BE2C (cell line): ENCODE results near the gene LPIN2.
"Not testable (repeated sequence)": the region's sequence is repeated elsewhere in the genome, so short reads cannot be mapped to it uniquely, and the experiment has no call there.

Experiments
- DNase-seq: peaks from one replicate; pipeline ENCODE4 v3.0.0-alpha.2; 2020
- H3K27me3 ChIP-seq: fragments of 250-450 bp; sonication (Bioruptor Pico); 2 replicates; pipeline ENCODE4 v1.5.1; 2020; ENCODE audit warnings: mild to moderate bottlenecking
- H3K36me3 ChIP-seq: fragments of 250-450 bp; sonication (Bioruptor Pico); 2 replicates; pipeline ENCODE4 v1.5.1; 2020; ENCODE audit warnings: mild to moderate bottlenecking
- H3K4me1 ChIP-seq: fragments of 250-450 bp; sonication (Bioruptor Pico); 2 replicates; pipeline ENCODE4 v1.5.1; 2020
- H3K4me3 ChIP-seq: 2 replicates; pipeline ENCODE4 v1.5.1; 2011; ENCODE audit warnings: low read depth, low read length
- H3K9me3 ChIP-seq: fragments of 250-450 bp; sonication (Bioruptor Pico); 2 replicates; pipeline ENCODE4 v1.5.1; 2020
- TF ChIP-seq, protein P1 (sequence below): IDR thresholded peaks from 2 replicates; pipeline ENCODE4 v1.5.1; 2012; ENCODE audit warnings: mild to moderate bottlenecking, low read depth, low read length

Gene LPIN2

GRCh38 chr18:3037423-3037915, 24.5 kb upstream of the LPIN2 start:
- no peaks in the 10 kb centered on the region for H3K9me3 ChIP-seq
- no peaks in the 10 kb centered on the region for H3K36me3 ChIP-seq
- no peak for DNase-seq
- no peak overlapping the region for H3K4me3 ChIP-seq
- TF ChIP-seq, protein P1, sequence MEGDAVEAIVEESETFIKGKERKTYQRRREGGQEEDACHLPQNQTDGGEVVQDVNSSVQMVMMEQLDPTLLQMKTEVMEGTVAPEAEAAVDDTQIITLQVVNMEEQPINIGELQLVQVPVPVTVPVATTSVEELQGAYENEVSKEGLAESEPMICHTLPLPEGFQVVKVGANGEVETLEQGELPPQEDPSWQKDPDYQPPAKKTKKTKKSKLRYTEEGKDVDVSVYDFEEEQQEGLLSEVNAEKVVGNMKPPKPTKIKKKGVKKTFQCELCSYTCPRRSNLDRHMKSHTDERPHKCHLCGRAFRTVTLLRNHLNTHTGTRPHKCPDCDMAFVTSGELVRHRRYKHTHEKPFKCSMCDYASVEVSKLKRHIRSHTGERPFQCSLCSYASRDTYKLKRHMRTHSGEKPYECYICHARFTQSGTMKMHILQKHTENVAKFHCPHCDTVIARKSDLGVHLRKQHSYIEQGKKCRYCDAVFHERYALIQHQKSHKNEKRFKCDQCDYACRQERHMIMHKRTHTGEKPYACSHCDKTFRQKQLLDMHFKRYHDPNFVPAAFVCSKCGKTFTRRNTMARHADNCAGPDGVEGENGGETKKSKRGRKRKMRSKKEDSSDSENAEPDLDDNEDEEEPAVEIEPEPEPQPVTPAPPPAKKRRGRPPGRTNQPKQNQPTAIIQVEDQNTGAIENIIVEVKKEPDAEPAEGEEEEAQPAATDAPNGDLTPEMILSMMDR, result no peak
- H3K4me1 ChIP-seq, result no peaks in the 10 kb centered on the region
- H3K27me3 ChIP-seq, result no peaks in the 10 kb centered on the region

DNA sequence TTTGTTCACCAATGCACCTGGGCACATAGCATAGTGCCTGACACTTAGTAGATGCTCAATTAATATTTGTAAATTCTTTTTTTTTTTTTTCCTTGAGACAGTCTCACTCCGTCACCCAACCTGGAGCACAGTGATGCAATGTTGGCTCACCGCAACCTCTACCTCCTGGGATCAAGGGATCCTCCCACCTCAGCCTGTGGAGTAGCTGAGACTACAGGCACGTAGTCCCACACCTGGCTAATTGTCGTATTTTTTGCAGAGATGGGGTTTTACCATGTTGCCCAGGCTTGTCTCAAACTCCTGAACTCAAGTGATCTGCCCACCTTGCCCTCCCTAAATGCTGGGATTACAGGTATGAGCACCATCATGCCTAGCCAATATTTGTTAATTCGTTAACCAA, 23.2 kb upstream of the LPIN2 start:
- H3K27me3 ChIP-seq, result no peaks in the 10 kb centered on the region
- H3K9me3 ChIP-seq, result no peaks in the 10 kb centered on the region
- H3K36me3 ChIP-seq, result no peaks in the 10 kb centered on the region
- TF ChIP-seq, protein P1, result no peak
- no peaks in the 10 kb centered on the region for H3K4me1 ChIP-seq
- no peak for DNase-seq
- no peak overlapping the region for H3K4me3 ChIP-seq

DNA sequence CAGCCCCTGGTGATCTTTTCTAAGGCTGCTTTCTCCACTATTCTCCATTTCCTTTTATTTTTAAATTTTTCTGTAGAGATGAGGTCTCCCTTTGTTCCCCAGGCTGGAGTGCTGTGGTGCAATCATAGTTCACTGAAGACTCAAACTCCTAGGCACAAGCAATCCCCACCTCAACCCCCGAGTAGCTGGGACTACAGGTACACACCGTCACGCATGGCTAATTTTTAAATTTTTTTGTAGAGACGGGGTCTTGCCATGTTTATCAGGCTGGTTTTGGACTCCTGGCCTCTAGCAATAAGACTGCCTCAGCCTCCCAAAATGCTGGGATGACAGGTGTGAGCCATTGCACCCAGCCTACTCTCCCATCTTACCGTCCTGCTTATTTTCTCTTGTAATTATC, 22.7 kb upstream of the LPIN2 start:
- no peaks in the 10 kb centered on the region for H3K4me1 ChIP-seq
- H3K36me3 ChIP-seq, result no peaks in the 10 kb centered on the region
- H3K27me3 ChIP-seq, result no peaks in the 10 kb centered on the region
- no peak for DNase-seq
- H3K4me3 ChIP-seq, result no peak overlapping the region
- H3K9me3 ChIP-seq, result no peaks in the 10 kb centered on the region
- TF ChIP-seq, protein P1, result no peak

DNA sequence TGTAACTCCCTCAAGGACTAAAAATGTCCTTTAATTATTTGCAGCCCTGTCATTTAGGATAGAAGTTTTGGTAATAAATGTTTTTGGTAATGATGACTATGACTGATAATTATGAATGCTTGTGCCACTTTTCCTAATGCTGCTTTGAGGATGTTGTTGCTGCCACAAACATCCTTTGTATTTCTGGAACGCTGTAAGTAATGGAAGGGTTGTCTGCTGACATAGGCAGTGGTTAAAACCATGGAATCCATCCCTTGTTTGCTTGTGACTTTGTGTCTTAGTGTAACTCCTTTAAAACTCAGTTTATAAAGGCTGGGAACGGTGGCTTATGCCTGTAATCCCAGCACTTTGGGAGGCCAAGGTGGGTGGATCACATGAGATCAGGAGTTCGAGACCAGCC, 19.8 kb upstream of the LPIN2 start:
- DNase-seq, result no peak
- TF ChIP-seq, protein P1, result no peak
- Histone ChIP-seq H3K36me3 (no peaks in the 10 kb centered on the region), H3K4me3 (no peak overlapping the region), H3K4me1 (no peaks in the 10 kb centered on the region), H3K9me3 (no peaks in the 10 kb centered on the region), H3K27me3 (no peaks in the 10 kb centered on the region)

DNA sequence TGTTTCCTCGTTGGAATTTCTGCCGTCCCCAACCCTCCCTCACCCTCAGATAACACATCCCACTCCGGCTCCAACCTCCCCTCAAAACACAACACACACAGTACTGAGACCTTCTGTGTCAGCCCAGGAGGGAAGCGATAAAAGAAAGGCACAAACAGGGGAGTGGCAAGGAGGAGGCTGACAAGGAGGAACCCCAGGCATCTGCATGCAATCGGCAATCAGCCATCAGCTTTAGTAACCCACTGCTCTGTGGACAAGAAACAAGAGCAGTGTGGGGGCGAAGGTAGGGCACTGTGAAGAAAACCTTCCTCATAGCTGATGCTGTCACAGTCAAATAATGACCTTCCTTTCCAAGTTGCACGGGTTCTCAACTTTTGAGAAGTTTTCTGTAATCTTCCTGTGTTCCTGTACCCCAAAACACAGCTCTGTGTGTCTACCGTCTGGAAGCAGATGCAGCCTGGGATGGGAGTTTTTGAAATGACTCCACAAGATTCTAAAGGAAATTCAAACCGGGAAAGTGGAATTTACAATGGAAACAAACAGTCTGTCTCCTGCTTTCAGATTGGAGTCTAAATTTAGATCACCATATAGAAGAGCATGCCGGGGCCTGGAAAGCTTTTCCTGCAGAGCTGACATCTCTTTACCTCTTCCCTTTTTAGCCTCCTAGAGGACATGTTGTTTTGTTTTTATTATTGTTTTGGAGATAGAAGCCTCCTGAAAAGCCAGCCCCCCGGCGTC, 16.4 kb upstream of the LPIN2 start:
- H3K27me3 ChIP-seq, result no peaks in the 10 kb centered on the region
- TF ChIP-seq, protein P1, result no peak
- H3K9me3 ChIP-seq, result no peaks in the 10 kb centered on the region
- no peaks in the 10 kb centered on the region for H3K36me3 ChIP-seq
- no peak overlapping the region for H3K4me3 ChIP-seq
- DNase-seq, result no peak
- no peaks in the 10 kb centered on the region for H3K4me1 ChIP-seq

DNA sequence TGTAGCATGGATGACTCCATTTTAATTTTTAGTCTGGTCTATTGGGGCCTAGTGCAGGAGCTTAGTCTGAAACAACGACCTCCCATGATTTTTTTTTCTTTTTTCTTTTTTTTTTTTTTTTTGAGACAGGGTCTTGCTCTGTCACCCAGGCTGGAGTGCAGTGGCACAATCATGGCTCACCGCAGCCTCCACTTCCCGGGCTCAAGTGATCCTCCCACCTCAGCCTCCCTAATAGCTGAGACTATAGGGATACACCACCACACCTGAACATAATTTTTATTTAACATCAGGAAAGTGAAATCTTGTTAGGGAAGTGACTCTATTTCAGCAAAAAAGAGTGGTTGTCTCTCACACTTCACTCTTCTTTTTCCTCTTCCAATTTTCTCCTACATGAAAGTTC, 15.2 kb upstream of the LPIN2 start:
- not testable (repeated sequence) for H3K27me3 ChIP-seq, H3K36me3 ChIP-seq, H3K9me3 ChIP-seq, DNase-seq, H3K4me1 ChIP-seq, H3K4me3 ChIP-seq
